ENCODE results near the gene PEX6. TPM values are rescaled to one million over a fixed set of nuclear protein-coding genes. Genes with fewer than 3 reads are reported as not detected.
A peak's percentile ranks its signal among the peaks of the same experiment; 100 is the strongest.

Gene PEX6
- total and polyA plus RNA-seq, 8 donors, result 5.5 to 118 (median 15.7) TPM

- no peaks in the 10 kb centered on the region for H3K27me3 ChIP-seq
- H3K4me1 ChIP-seq, result peaks cover 0 to 21% (median 3%) of the 10 kb centered on the region in 4 donors
- H3K9me3 ChIP-seq, result no peaks in the 10 kb centered on the region
- TF ChIP-seq, protein P1, sequence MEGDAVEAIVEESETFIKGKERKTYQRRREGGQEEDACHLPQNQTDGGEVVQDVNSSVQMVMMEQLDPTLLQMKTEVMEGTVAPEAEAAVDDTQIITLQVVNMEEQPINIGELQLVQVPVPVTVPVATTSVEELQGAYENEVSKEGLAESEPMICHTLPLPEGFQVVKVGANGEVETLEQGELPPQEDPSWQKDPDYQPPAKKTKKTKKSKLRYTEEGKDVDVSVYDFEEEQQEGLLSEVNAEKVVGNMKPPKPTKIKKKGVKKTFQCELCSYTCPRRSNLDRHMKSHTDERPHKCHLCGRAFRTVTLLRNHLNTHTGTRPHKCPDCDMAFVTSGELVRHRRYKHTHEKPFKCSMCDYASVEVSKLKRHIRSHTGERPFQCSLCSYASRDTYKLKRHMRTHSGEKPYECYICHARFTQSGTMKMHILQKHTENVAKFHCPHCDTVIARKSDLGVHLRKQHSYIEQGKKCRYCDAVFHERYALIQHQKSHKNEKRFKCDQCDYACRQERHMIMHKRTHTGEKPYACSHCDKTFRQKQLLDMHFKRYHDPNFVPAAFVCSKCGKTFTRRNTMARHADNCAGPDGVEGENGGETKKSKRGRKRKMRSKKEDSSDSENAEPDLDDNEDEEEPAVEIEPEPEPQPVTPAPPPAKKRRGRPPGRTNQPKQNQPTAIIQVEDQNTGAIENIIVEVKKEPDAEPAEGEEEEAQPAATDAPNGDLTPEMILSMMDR (IDR thresholded peaks at IDR 0.05), result no peak
- TF ChIP-seq POLR2A (IDR thresholded peaks at IDR 0.05), result no peak
- no peak for TF ChIP-seq EP300 (IDR thresholded peaks at IDR 0.05)
- TF ChIP-seq POLR2AphosphoS5 (IDR thresholded peaks at IDR 0.05), result no peak
- H3K36me3 ChIP-seq, result peaks cover 43 to 75% (median 74%) of the 10 kb centered on the region in 4 donors
- intact Hi-C loops (cut with DNase I; ENCODE audit: low total_unique reads), result no loop called here
- no peak overlapping the region for H3K4me3 ChIP-seq
- WGBS, 5 donors, result 94 to 99% (median 95%) methylated on average over 8 to 11 of the region's 11 CpGs
- H3K27ac ChIP-seq, result no peak overlapping the region
- DNase-seq, result no peak
These were observed 11.8 kb downstream of the PEX6 start for GRCh38 chr6:42967228-42967627.

- TF ChIP-seq EP300 (IDR thresholded peaks at IDR 0.05), result no peak
- TF ChIP-seq POLR2A (IDR thresholded peaks at IDR 0.05), result no peak
- TF ChIP-seq POLR2AphosphoS5 (IDR thresholded peaks at IDR 0.05), result no peak
- TF ChIP-seq, protein P1 (IDR thresholded peaks at IDR 0.05), result no peak
- Histone ChIP-seq H3K27ac (no peak overlapping the region), H3K36me3 (peaks cover 47 to 77% (median 74%) of the 10 kb centered on the region in 4 donors), H3K4me1 (peaks cover 0 to 21% (median 3%) of the 10 kb centered on the region in 4 donors), H3K27me3 (no peaks in the 10 kb centered on the region), H3K9me3 (no peaks in the 10 kb centered on the region), H3K4me3 (no peak overlapping the region)
- 75 to 92% (median 79%) methylated on average over 7 of the region's 7 CpGs for WGBS, 5 donors
- DNase-seq, result no peak
- intact Hi-C loops (cut with DNase I; ENCODE audit: low total_unique reads), result no loop called here
These were observed 12.4 kb downstream of the PEX6 start for GRCh38 chr6:42966571-42966970.

GRCh38 chr6:42963855-42964605 is 15.0 kb downstream of the PEX6 start:
- H3K27me3 ChIP-seq, result no peaks in the 10 kb centered on the region
- intact Hi-C loops (cut with DNase I; ENCODE audit: low total_unique reads), result no loop called here
- peak overlapping the region in 1 of 5 donors; percentile 46 for H3K27ac ChIP-seq
- no peak overlapping the region for H3K4me3 ChIP-seq
- peaks cover 11 to 42% (median 21%) of the 10 kb centered on the region in 4 donors for H3K4me1 ChIP-seq
- H3K9me3 ChIP-seq, result no peaks in the 10 kb centered on the region
- TF ChIP-seq, protein P1 (IDR thresholded peaks at IDR 0.05), result no peak
- no peak for TF ChIP-seq POLR2AphosphoS5 (IDR thresholded peaks at IDR 0.05)
- TF ChIP-seq POLR2A (IDR thresholded peaks at IDR 0.05), result no peak
- TF ChIP-seq EP300 (IDR thresholded peaks at IDR 0.05), result no peak
- peaks cover 44 to 71% (median 67%) of the 10 kb centered on the region in 4 donors for H3K36me3 ChIP-seq
- WGBS, 5 donors, result 65 to 84% (median 79%) methylated on average over 3 to 9 of the region's 9 CpGs
- DNase-seq, result peak in 1 of 2 donors; percentile 70

DNA sequence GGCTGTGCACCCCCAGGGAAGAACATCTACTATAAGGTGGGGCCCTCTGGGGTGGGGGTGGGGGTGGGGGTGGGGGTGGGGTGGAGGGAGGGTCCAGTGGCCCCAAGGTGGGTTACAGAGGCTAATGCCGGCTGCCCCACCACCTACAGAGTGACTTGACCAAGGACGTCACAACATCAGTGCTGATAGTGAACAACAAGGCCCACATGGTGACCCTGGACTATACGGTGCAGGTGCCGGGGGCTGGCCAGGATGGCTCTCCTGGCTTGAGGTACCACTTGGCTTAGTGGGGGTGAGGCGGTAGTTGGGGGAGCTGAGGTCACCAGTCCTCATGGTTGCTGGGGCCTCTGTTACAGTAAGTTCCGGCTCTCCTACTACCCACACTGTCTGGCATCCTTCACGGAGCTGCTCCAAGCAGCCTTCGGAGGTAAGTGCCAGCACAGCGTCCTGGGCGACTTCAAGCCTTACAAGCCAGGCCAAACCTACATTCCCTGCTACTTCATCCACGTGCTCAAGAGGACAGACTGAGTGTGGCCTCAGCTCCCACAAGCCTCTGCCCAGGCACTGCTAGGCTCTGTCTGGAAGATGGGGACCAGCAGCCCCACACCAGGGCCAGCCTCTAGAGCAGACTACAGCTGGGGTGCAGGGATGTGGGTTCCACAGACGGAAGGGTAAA is 15.7 kb downstream of the PEX6 start:
- Histone ChIP-seq H3K9me3 (no peaks in the 10 kb centered on the region), H3K4me1 (peaks cover 11 to 42% (median 21%) of the 10 kb centered on the region in 4 donors), H3K4me3 (no peak overlapping the region), H3K36me3 (peaks cover 36 to 64% (median 60%) of the 10 kb centered on the region in 4 donors), H3K27me3 (no peaks in the 10 kb centered on the region), H3K27ac (peak overlapping the region in 1 of 5 donors; percentile 46)
- TF ChIP-seq, protein P1 (IDR thresholded peaks at IDR 0.05), result no peak
- no peak for DNase-seq
- intact Hi-C loops (cut with DNase I; ENCODE audit: low total_unique reads), result no loop called here
- WGBS, 5 donors, result 76 to 90% (median 84%) methylated on average over 10 to 12 of the region's 12 CpGs
